ENCODE measurements around the gene SLC38A4. TPM values are rescaled to one million over a fixed set of nuclear protein-coding genes. Genes with fewer than 3 reads are reported as not detected.

Gene SLC38A4
- total RNA-seq, 1 experiment from 2014 or later: 0.96 TPM

DNA sequence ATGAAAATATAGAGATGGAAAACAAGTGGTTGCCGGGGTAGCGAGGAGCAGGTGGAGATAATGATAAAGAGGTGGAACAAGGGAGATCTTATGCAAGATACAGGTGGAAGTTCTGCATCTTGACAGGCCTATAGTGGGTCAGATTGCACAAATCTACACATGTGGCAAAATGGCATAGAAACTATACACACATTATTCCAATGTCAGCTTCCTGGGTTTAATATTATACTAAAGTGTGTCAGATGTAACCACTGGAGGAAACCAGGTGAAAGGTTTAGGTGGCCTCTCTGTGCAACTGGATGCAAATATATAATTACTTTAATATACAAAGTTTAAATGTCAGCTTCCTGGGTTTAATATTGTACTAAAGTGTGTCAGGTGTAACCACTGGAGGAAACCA is 1.1 kb downstream of the SLC38A4 start:
- Histone ChIP-seq H3K14ac (ENCODE audit: insufficient read depth, low read length) (no peak overlapping the region), H2AFZ (ENCODE audit: low read length) (no peak overlapping the region), H2BK5ac (ENCODE audit: insufficient read length, low read length) (no peak overlapping the region), H3K56ac (ENCODE audit: insufficient read length, low read depth, low read length) (no peak overlapping the region), H3K79me2 (ENCODE audit: insufficient read depth, low read length) (no peaks in the 10 kb centered on the region), H4K91ac (ENCODE audit: insufficient read length, low read depth, low read length) (no peak overlapping the region), H3K23me2 (ENCODE audit: insufficient read length, low read depth, low read length, poor library complexity, severe bottlenecking) (peaks cover 3% of the 10 kb centered on the region), H3K27ac (ENCODE audit: insufficient read length, low read depth, low read length) (no peak overlapping the region), H2BK12ac (ENCODE audit: insufficient read length, low read depth, low read length) (no peak overlapping the region), H2BK20ac (ENCODE audit: low read depth, low read length, poor library complexity, severe bottlenecking) (no peak overlapping the region), H3K27me3 (ENCODE audit: insufficient read depth, low read length) (no peaks in the 10 kb centered on the region; the same call in 1 of the 2 replicates), H3K4me2 (ENCODE audit: insufficient read depth, insufficient read length, low read length) (no peak overlapping the region), H3K79me1 (ENCODE audit: insufficient read depth, low read depth, low read length, poor library complexity, severe bottlenecking) (no peaks in the 10 kb centered on the region), H2AK5ac (ENCODE audit: insufficient read length, low read length) (no peak overlapping the region), H3K23ac (ENCODE audit: insufficient read length, low read depth, low read length) (no peak overlapping the region), H3K9me3 (ENCODE audit: control insufficient read depth, low read depth, low read length) (no peaks in the 10 kb centered on the region), H3K4ac (ENCODE audit: low read depth, low read length) (no peak overlapping the region), H2BK120ac (ENCODE audit: low read depth, low read length, poor library complexity, severe bottlenecking) (no peak overlapping the region), H3K9ac (ENCODE audit: extremely low read depth, insufficient read length, low read length) (no peak overlapping the region), H4K5ac (ENCODE audit: insufficient read length, low read depth, low read length) (no peak overlapping the region), H3K18ac (ENCODE audit: insufficient read length, low read depth, low read length) (no peak overlapping the region), H2BK15ac (ENCODE audit: low read depth, low read length) (no peak overlapping the region), H3T11ph (ENCODE audit: low read length) (no peak overlapping the region), H3K4me1 (ENCODE audit: insufficient read depth, low read length) (no peaks in the 10 kb centered on the region), H4K8ac (replicated peaks; ENCODE audit: insufficient read length, low read depth, low read length) (no peak overlapping the region), H4K20me1 (ENCODE audit: control insufficient read depth, insufficient read depth, insufficient read length) (no peaks in the 10 kb centered on the region)
- no peaks in the 10 kb centered on the region for H3K36me3 Mint-ChIP-seq (ENCODE audit: insufficient read depth in 1 of 3, low read depth in 3 of 3)
- peaks cover 8 to 11% of the 10 kb centered on the region in 2 experiments for H3K4me1 Mint-ChIP-seq
- DNase-seq: no peak
- TF ChIP-seq, protein P1, sequence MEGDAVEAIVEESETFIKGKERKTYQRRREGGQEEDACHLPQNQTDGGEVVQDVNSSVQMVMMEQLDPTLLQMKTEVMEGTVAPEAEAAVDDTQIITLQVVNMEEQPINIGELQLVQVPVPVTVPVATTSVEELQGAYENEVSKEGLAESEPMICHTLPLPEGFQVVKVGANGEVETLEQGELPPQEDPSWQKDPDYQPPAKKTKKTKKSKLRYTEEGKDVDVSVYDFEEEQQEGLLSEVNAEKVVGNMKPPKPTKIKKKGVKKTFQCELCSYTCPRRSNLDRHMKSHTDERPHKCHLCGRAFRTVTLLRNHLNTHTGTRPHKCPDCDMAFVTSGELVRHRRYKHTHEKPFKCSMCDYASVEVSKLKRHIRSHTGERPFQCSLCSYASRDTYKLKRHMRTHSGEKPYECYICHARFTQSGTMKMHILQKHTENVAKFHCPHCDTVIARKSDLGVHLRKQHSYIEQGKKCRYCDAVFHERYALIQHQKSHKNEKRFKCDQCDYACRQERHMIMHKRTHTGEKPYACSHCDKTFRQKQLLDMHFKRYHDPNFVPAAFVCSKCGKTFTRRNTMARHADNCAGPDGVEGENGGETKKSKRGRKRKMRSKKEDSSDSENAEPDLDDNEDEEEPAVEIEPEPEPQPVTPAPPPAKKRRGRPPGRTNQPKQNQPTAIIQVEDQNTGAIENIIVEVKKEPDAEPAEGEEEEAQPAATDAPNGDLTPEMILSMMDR (conservative IDR thresholded peaks at IDR 0.05): no peak
- H3K4me3 Mint-ChIP-seq: no peak overlapping the region; a peak in 1 of 5 replicates
- H3K27me3 Mint-ChIP-seq (ENCODE audit: low read depth): peaks cover 65% of the 10 kb centered on the region
- no peaks in the 10 kb centered on the region for H3K9me3 Mint-ChIP-seq
- no CpG with 5 or more reads among the region's 2 CpGs for WGBS (ENCODE audit: extremely low coverage, insufficient read length, low lambda C conversion rate)
- no peak overlapping the region for H3K27ac Mint-ChIP-seq
